HepG2 (cell line): ENCODE results near the gene ADAD2. TPM values are rescaled to one million over a fixed set of nuclear protein-coding genes. Genes with fewer than 3 reads are reported as not detected.
A peak's percentile ranks its signal among the peaks of the same experiment; 100 is the strongest.

ENCODE experiments used
- ATAC-seq: fragments of 200-7000 bp; cut with Tn5 transposase; 3 replicates; pipeline ENCODE4 v1.9.1; 2020; ENCODE audit warnings: mild to moderate bottlenecking, moderate library complexity
- BruUV-seq: library from RNA; stranded (reverse); fragments of 400-500 nt; replicated peaks from 2 replicates; lab custom pipeline; 2021; lab: Mats Ljungman, UMichigan
- CTCF ChIA-PET: fragments of 300-600 bp; formaldehyde crosslinking; extraction: SDS; loops from one replicate; lab custom pipeline; 2021; ENCODE audit warnings: low total read pairs, inconsistent platforms, low intra/inter-chr PET ratio; lab: Yijun Ruan, JAX
- POLR2A ChIA-PET: fragments of 350-600 bp; sonication (Branson Sonifier 250); formaldehyde crosslinking; loops from one replicate; lab custom pipeline; 2020; ENCODE audit warnings: antibody characterized with exemption, inconsistent platforms; lab: Yijun Ruan, JAX
- DNase-seq: peaks from one replicate; pipeline ENCODE4 v3.0.0-alpha.2; 2015; ENCODE audit warnings: low spot score
- FAIRE-seq: peaks from 3 replicates; lab custom pipeline; 2011; peaks lifted over from hg19 to GRCh38; lab: Jason Lieb, UNC
- H2AFZ ChIP-seq: one replicate; pipeline ENCODE4 v1.6.1; 2011; ENCODE audit warnings: low read length, inconsistent platforms
- H3K27ac ChIP-seq: fragments of 300-600 bp; 3 replicates; pipeline ENCODE4 v1.8.0; 2011; ENCODE audit warnings: mixed run types, mild to moderate bottlenecking, mixed read lengths, low read length, inconsistent platforms; ENCODE audit not compliant: insufficient read depth; ENCODE audit errors: extremely low read length
- H3K27me3 ChIP-seq, 2 experiments: fragments of 200-600 bp in 1 of 2; 2 replicates in 1 of 2; 3 replicates in 1 of 2; pipeline versions ENCODE4 v1.6.0 to v1.8.0; 2011; ENCODE audit warnings: low read length in 2 of 2, mild to moderate bottlenecking in 2 of 2, moderate library complexity in 2 of 2, inconsistent platforms in 1 of 2; ENCODE audit not compliant: insufficient read depth in 2 of 2, control insufficient read depth in 1 of 2
- H3K36me3 ChIP-seq, 2 experiments: fragments of 200-600 bp in 1 of 2; replicated peaks in 1 of 2; 2 replicates in 1 of 2; 3 replicates in 1 of 2; pipeline versions ENCODE4 v1.5.1 to v1.8.0; 2011; ENCODE audit warnings: low read length in 2 of 2, inconsistent platforms in 1 of 2; ENCODE audit not compliant: insufficient read depth in 2 of 2, control insufficient read depth in 1 of 2
- H3K4me1 ChIP-seq: 2 replicates; pipeline ENCODE4 v1.5.1; 2012; ENCODE audit warnings: low read length, inconsistent platforms; ENCODE audit not compliant: insufficient read depth
- H3K4me2 ChIP-seq: 2 replicates; pipeline ENCODE4 v1.6.0; 2011; ENCODE audit warnings: low read depth, low read length, inconsistent platforms
- H3K4me3 ChIP-seq, 3 experiments: fragments of 200-600 bp in 1 of 3; sonication (generic), shearing (Covaris generic) in 1 of 3; replicated peaks in 1 of 3; 2 replicates each; pipeline ENCODE4 v1.5.1; 2011 to 2016; ENCODE audit warnings: low read length in 3 of 3, inconsistent platforms in 2 of 3, low read depth in 2 of 3, mild to moderate bottlenecking in 2 of 3, control low read depth in 1 of 3, mixed read lengths in 1 of 3; ENCODE audit not compliant: insufficient read depth in 1 of 3
- H3K79me2 ChIP-seq: one replicate; pipeline ENCODE4 v1.6.1; 2011; ENCODE audit warnings: low read length, inconsistent platforms; ENCODE audit not compliant: insufficient read depth
- H3K9ac ChIP-seq: 2 replicates; pipeline ENCODE4 v1.6.0; 2011; ENCODE audit warnings: mild to moderate bottlenecking, low read depth, low read length, inconsistent platforms; ENCODE audit not compliant: insufficient read depth
- H3K9me3 ChIP-seq: 2 replicates; pipeline ENCODE4 v1.5.1; 2012; ENCODE audit warnings: mild to moderate bottlenecking, low read length
- H4K20me1 ChIP-seq: 2 replicates; pipeline ENCODE4 v1.6.0; 2011; ENCODE audit warnings: inconsistent platforms, mild to moderate bottlenecking, low read length, moderate library complexity; ENCODE audit not compliant: insufficient read depth
- GABPB1 ChIP-seq: IDR thresholded peaks from 2 replicates; pipeline ENCODE4 v1.6.1; 2016; ENCODE audit warnings: mild to moderate bottlenecking, missing genetic modification reagents, moderate library complexity, missing compliant biosample characterization
- GATAD1 ChIP-seq: IDR thresholded peaks from 2 replicates; pipeline ENCODE4 v1.6.1; 2016; ENCODE audit warnings: missing genetic modification reagents, missing compliant biosample characterization
- GTF3A ChIP-seq: sonication (generic); formaldehyde crosslinking; conservative IDR thresholded peaks from 2 replicates; pipeline ENCODE4 v1.4.0; 2020; ENCODE audit warnings: mild to moderate bottlenecking, missing genetic modification reagents
- GZF1 ChIP-seq: sonication (generic); formaldehyde crosslinking; IDR thresholded peaks from 2 replicates; pipeline ENCODE4 v1.5.1; 2020; ENCODE audit warnings: mild to moderate bottlenecking, missing genetic modification reagents
- KLF6 ChIP-seq: IDR thresholded peaks from 2 replicates; pipeline ENCODE4 v1.8.0; 2016; ENCODE audit warnings: missing biosample characterization, missing genetic modification reagents
- MAZ ChIP-seq, 2 experiments: sonication (generic) in 1 of 2; formaldehyde crosslinking in 1 of 2; IDR thresholded peaks; 2 replicates each; pipeline versions ENCODE4 v1.5.0 to v1.6.1; 2012 to 2020; ENCODE audit warnings: low read depth in 2 of 2, mild to moderate bottlenecking in 2 of 2, borderline replicate concordance in 1 of 2, improper control_type of control experiment in 1 of 2, low read length in 1 of 2, missing genetic modification reagents in 1 of 2, moderate library complexity in 1 of 2
- MYC ChIP-seq: sonication (generic); formaldehyde crosslinking; IDR thresholded peaks from 2 replicates; pipeline ENCODE4 v1.9.0; 2021; ENCODE audit warnings: missing genetic modification reagents, borderline replicate concordance
- TARDBP ChIP-seq: sonication (generic); formaldehyde crosslinking; IDR thresholded peaks from 2 replicates; pipeline ENCODE4 v1.8.0; 2022; ENCODE audit warnings: mild to moderate bottlenecking, missing genetic modification reagents
- TBX2 ChIP-seq: sonication (generic); formaldehyde crosslinking; IDR thresholded peaks from 2 replicates; pipeline ENCODE4 v1.5.0; 2020; ENCODE audit warnings: missing genetic modification reagents, mild to moderate bottlenecking, borderline replicate concordance
- WGBS: methylation state at CpG from one replicate; pipeline ENCODE4 v1.1.6; 2017; ENCODE audit warnings: low lambda C conversion rate; 5-methylcytosine and 5-hydroxymethylcytosine counted together
- in situ Hi-C: cut with HindIII; loops from 2 replicates; pipeline ENCODE4 v1.10.0; 2017; ENCODE audit warnings: low pct_unique_long_range_greater_than_20kb; ENCODE audit not compliant: extremely low pct_ligation_motif_present
- intact Hi-C: fragments of 100-400 bp; cut with micrococcal nuclease; formaldehyde crosslinking; loops from one replicate; pipeline ENCODE4 v1.10.0; 2022; ENCODE audit not compliant: unreplicated experiment
- polyA plus RNA-seq, 8 experiments: library from polyadenylated mRNA; depleted of rRNA in 3 of 8; stranded (reverse) in 7 of 8; unstranded in 1 of 8; fragments of >200 nt; fragmentation: Illumina TruSeq in 4 of 8; extraction: Trizol in 4 of 8; gene quantifications; 2 replicates each; pipeline versions ENCODE4 v1.2.1 to v1.2.3, GENCODE V29; 2011 to 2016; ENCODE audit warnings: low read depth in 4 of 8, missing spikeins in 1 of 8, mixed read lengths in 1 of 8; ENCODE audit not compliant: insufficient read depth in 1 of 8
- total RNA-seq, 5 experiments: library from RNA; depleted of rRNA; stranded (reverse); fragments of >200 nt; fragmentation: Illumina TruSeq; extraction: Trizol; gene quantifications; 2 replicates each; pipeline ENCODE4 v1.2.3, GENCODE V29; 2016; ENCODE audit warnings: low read depth in 1 of 5
- TF ChIP-seq, protein P1 (sequence below), 2 experiments: sonication (generic) in 1 of 2; formaldehyde crosslinking in 1 of 2; IDR thresholded peaks; 2 replicates each; pipeline versions ENCODE4 v1.4.0 to v1.6.1; 2018 to 2020; ENCODE audit warnings: missing genetic modification reagents in 2 of 2, borderline replicate concordance in 1 of 2, low read depth in 1 of 2, mild to moderate bottlenecking in 1 of 2, missing biosample characterization in 1 of 2
- TF ChIP-seq, protein P2 (sequence below): sonication (generic); formaldehyde crosslinking; IDR thresholded peaks from 2 replicates; pipeline ENCODE4; 2020; ENCODE audit warnings: missing genetic modification reagents, mild to moderate bottlenecking, borderline replicate concordance
- TF ChIP-seq, protein P3 (sequence below): IDR thresholded peaks from 2 replicates; pipeline ENCODE4 v1.6.1; 2016; ENCODE audit warnings: low read depth
- TF ChIP-seq, protein P4 (sequence below): sonication (generic); formaldehyde crosslinking; conservative IDR thresholded peaks from 2 replicates; pipeline ENCODE4 v1.4.0; 2020; ENCODE audit warnings: missing genetic modification reagents

ADAD2 gene
- total and polyA plus RNA-seq, 2 of the 13 experiments (the other 11 are each of a cell fraction or from before 2014, with no cell fraction given), result not detected

DNA sequence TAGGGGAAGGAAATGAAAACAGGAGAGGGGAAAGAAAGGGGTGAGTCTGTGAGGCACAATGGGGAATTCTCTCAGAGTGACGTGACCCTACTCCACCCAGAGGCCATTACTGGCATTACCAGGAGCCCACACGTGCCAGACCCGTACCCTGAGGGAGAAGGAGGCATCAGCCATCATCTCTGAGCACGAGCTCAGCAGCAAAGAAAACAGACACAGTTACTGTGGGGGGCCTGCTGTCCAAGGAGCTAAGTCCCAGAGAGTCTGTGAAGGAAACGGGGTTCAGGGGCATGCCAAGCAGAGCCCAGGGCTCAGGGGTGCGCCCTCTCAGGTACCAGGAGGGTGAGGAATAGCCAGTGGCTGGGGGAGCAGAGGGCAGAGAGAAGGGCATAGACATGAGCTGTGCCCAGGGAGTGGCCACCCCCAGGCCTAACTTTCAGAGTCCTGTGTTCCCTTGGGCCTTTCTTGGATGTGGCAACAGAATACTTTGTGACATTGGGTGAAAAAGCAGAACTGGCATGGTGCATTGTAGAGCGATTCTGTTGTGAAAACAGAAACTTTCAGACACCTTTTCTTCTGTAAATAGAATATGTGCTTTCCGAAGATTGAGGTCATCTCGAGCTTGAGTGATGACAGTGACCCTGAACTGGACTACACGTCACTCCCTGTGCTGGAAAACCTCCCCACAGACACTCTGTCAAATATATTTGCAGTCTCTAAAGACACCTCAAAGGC lies 15.4 kb upstream of the ADAD2 start:
- H4K20me1 ChIP-seq, result no peaks in the 10 kb centered on the region
- H3K9ac ChIP-seq, result no peak overlapping the region
- POLR2A ChIA-PET, result interaction anchor here (0.8 to 2.6 kb wide), 7 partner anchors 12 to 221 kb away, joined by 3 to 18 read pairs (median 3); partner anchors contain the start of genes DNAAF1, HSDL1 and TAF1C
- BruUV-seq, result no TSS peak
- 9% methylated on average over 10 of the region's 10 CpGs for WGBS
- no peak overlapping the region for H2AFZ ChIP-seq
- CTCF ChIA-PET, result interaction anchor here (1.2 to 2.1 kb wide), 3 partner anchors 31 to 91 kb away, joined by 3 to 23 read pairs (median 6); partner anchors contain the start of genes DNAAF1 and HSDL1
- H3K27me3 ChIP-seq, result peaks cover 1 to 6% of the 10 kb centered on the region in 2 experiments; a peak in 3 of 5 replicates
- no peak overlapping the region for H3K27ac ChIP-seq
- intact Hi-C loops, result loop anchor here (1.0 to 5.0 kb wide), 3 partner anchors 31 to 223 kb away; partner anchors contain the start of genes DNAAF1, HSDL1 and OSGIN1
- peak overlapping the region; percentile 75 for H3K4me2 ChIP-seq
- peak; percentile 94 for FAIRE-seq
- DNase-seq, result peak; percentile 65
- peak overlapping the region in 1 of 3 experiments; percentile 61; a peak in 1 of 6 replicates for H3K4me3 ChIP-seq
- H3K9me3 ChIP-seq, result no peaks in the 10 kb centered on the region
- H3K4me1 ChIP-seq, result peaks cover 37% of the 10 kb centered on the region
- in situ Hi-C loops, result loop anchor here (5.0 to 25.0 kb wide), 2 partner anchors 88 to 213 kb away; partner anchors contain the start of genes NECAB2 and OSGIN1
- H3K36me3 ChIP-seq, result peaks cover 3 to 14% of the 10 kb centered on the region in 2 experiments; a peak in 3 of 5 replicates
- peak; percentile 80 for ATAC-seq
- H3K79me2 ChIP-seq, result no peaks in the 10 kb centered on the region
- TF ChIP-seq, protein P1, sequence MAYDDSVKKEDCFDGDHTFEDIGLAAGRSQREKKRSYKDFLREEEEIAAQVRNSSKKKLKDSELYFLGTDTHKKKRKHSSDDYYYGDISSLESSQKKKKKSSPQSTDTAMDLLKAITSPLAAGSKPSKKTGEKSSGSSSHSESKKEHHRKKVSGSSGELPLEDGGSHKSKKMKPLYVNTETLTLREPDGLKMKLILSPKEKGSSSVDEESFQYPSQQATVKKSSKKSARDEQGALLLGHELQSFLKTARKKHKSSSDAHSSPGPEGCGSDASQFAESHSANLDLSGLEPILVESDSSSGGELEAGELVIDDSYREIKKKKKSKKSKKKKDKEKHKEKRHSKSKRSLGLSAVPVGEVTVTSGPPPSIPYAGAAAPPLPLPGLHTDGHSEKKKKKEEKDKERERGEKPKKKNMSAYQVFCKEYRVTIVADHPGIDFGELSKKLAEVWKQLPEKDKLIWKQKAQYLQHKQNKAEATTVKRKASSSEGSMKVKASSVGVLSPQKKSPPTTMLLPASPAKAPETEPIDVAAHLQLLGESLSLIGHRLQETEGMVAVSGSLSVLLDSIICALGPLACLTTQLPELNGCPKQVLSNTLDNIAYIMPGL (CRISPR knock-in tag; IDR thresholded peaks at IDR 0.05; ENCODE audit: borderline replicate concordance in 1 of 2, low read depth in 1 of 2), result peak in 1 of 2 experiments; percentile 51; a peak in 1 of 4 replicates
- 0 out of 2 replicates have a peak, but pooled peaks have one; percentile 8 for TF ChIP-seq TBX2
- TF ChIP-seq, protein P2, sequence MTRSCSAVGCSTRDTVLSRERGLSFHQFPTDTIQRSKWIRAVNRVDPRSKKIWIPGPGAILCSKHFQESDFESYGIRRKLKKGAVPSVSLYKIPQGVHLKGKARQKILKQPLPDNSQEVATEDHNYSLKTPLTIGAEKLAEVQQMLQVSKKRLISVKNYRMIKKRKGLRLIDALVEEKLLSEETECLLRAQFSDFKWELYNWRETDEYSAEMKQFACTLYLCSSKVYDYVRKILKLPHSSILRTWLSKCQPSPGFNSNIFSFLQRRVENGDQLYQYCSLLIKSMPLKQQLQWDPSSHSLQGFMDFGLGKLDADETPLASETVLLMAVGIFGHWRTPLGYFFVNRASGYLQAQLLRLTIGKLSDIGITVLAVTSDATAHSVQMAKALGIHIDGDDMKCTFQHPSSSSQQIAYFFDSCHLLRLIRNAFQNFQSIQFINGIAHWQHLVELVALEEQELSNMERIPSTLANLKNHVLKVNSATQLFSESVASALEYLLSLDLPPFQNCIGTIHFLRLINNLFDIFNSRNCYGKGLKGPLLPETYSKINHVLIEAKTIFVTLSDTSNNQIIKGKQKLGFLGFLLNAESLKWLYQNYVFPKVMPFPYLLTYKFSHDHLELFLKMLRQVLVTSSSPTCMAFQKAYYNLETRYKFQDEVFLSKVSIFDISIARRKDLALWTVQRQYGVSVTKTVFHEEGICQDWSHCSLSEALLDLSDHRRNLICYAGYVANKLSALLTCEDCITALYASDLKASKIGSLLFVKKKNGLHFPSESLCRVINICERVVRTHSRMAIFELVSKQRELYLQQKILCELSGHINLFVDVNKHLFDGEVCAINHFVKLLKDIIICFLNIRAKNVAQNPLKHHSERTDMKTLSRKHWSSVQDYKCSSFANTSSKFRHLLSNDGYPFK (CRISPR knock-in tag), result peak; percentile 24; the same call in 1 of the 2 replicates
- TF ChIP-seq, protein P3, sequence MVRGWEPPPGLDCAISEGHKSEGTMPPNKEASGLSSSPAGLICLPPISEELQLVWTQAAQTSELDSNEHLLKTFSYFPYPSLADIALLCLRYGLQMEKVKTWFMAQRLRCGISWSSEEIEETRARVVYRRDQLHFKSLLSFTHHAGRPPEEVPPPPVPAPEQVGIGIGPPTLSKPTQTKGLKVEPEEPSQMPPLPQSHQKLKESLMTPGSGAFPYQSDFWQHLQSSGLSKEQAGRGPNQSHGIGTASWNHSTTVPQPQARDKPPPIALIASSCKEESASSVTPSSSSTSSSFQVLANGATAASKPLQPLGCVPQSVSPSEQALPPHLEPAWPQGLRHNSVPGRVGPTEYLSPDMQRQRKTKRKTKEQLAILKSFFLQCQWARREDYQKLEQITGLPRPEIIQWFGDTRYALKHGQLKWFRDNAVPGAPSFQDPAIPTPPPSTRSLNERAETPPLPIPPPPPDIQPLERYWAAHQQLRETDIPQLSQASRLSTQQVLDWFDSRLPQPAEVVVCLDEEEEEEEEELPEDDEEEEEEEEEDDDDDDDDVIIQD (CRISPR knock-in tag), result no peak
- TF ChIP-seq GTF3A, result no peak
- TF ChIP-seq, protein P4, sequence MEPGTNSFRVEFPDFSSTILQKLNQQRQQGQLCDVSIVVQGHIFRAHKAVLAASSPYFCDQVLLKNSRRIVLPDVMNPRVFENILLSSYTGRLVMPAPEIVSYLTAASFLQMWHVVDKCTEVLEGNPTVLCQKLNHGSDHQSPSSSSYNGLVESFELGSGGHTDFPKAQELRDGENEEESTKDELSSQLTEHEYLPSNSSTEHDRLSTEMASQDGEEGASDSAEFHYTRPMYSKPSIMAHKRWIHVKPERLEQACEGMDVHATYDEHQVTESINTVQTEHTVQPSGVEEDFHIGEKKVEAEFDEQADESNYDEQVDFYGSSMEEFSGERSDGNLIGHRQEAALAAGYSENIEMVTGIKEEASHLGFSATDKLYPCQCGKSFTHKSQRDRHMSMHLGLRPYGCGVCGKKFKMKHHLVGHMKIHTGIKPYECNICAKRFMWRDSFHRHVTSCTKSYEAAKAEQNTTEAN, result no peak
- TF ChIP-seq GATAD1, result peak; percentile 21; the same call in 1 of the 2 replicates
- no peak for TF ChIP-seq KLF6 (CRISPR knock-in tag)
- peak; percentile 80; the same call in 1 of the 2 replicates for TF ChIP-seq MYC (CRISPR knock-in tag)
- 0 out of 2 replicates have a peak, but pooled peaks have one; percentile 14 for TF ChIP-seq GABPB1 (CRISPR knock-in tag)
- TF ChIP-seq GZF1, result no peak
- 0 out of 2 replicates have a peak, but pooled peaks have one; percentile 42 for TF ChIP-seq MAZ (IDR thresholded peaks at IDR 0.05; ENCODE audit: borderline replicate concordance, low read depth, low read length)
- no peak for TF ChIP-seq MAZ (CRISPR knock-in tag; IDR thresholded peaks at IDR 0.05; ENCODE audit: low read depth)
- TF ChIP-seq TARDBP (CRISPR knock-in tag), result 0 out of 2 replicates have a peak, but pooled peaks have one; percentile 40
